Epithelial cell of prostate (primary cell): ENCODE results near the gene GADD45G.

Experiments used
- DNase-seq: peaks from one replicate; pipeline ENCODE4 v3.0.0-alpha.2; 2011; ENCODE audit warnings: low read depth, low spot score
- H3K27ac ChIP-seq: fragments of 450-650 bp; 2 replicates; pipeline ENCODE4 v1.5.1; 2017; ENCODE audit warnings: mild to moderate bottlenecking

Gene GADD45G

DNA sequence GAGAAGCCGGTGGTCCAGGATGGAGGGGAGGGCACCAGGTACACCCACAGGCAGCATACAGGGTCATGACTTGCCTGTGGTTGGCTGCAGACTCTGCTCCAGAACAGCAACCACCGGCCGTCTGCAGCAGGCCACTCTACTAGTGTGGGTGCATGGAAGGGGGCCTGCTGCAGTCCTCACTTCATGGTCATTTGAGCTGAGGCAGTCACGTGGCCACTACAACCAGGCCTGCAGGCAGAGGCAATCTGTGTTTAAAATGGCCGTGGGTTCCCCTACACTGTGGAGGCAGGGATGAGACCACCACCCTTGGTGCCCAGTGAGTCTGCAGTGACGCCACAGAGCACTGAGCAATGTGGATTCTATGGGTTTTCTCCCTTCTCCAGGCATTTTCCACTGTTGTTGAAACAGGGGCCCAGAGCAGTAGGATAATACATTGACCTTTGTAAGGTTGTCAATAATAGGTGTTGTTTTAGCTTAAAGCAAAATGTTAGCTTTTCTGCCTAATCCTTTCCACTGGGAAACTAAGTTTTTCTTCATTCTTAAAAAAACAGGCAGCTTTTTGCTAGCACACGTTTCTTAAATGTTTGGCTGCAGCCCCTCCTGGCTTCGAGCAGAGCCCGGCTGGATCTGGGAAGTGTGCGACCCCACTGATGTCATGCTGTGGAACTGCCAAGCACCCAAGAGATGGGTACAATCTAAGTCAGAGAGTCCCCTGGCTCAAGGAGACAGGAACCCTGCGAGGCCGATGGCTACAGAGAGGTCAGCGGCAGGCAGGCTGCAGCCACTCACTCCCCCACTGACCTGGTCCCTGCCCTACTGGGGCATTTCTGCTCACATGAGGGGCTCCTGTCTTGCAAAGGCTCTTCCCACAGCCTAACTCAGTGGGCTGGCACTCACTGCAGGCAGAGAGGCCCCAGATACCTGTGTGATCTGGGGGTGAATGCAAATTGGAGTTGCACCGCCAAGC is 21.2 kb downstream of the GADD45G start:
- H3K27ac ChIP-seq, result no peak overlapping the region
- DNase-seq, result no peak

GRCh38 chr9:89626741-89627265 is 22.0 kb downstream of the GADD45G start:
- H3K27ac ChIP-seq, result no peak overlapping the region
- DNase-seq, result no peak

DNA sequence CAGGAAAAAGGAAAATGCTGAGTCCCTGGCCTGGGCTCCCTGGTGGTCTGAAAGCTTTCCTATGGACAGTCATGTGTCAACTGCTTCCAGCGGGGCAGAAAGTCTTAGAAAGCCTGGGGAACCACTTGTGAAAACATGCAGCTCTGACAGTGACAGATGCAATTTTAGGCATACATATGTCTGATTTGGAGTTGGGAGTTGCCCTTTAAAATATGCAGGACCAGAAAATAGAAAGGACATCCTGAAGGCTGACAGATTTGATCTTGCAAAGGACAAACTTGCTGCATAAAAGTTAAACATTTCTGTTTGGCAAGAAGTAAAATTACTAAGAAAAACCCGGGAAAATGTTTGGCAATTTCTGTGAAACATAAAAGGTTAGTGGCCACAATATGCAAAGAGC is 23.8 kb downstream of the GADD45G start:
- no peak overlapping the region for H3K27ac ChIP-seq
- DNase-seq, result no peak

DNA sequence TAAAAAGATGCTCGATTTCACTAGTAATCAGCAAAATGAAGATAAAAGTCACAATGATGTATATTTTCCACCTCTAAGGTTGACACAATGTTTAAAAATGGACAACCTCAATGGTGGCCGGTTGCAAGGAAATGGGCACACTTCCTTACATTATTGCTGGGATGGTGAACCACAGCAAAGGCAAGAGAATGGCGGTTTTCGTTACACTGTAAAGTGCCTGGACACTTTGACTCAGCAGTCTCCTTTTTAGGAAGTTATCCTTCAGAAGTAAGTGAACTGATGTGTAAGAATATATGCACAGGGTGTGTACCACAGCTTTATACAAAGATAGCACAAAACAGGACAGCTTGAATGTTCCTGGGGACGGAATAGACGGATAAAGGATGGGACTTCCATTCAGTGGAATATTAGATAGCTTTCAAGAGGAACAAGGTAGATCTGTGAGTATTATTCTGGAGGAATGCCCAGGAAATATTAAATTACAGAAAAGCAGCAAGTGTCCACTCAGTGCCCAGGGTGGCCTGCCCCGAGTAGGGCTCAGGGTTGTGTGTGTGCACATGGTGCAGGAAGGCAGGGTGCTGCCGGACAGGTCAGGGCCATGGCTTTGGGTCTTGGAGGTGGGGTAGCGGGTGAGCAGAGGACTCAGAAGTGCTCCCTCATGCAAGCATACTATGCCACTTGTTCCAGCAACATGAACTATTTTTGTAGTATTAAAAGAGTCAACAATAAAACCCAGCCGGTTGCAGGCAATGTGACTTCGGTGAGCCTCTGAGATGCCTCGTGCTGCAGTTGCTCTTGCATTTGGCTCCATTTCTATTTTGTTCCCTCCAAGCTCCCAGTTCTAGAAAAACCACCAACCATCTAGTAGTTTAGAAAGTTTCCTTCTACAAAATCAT is 24.5 kb downstream of the GADD45G start:
- DNase-seq, result no peak
- H3K27ac ChIP-seq, result no peak overlapping the region

DNA sequence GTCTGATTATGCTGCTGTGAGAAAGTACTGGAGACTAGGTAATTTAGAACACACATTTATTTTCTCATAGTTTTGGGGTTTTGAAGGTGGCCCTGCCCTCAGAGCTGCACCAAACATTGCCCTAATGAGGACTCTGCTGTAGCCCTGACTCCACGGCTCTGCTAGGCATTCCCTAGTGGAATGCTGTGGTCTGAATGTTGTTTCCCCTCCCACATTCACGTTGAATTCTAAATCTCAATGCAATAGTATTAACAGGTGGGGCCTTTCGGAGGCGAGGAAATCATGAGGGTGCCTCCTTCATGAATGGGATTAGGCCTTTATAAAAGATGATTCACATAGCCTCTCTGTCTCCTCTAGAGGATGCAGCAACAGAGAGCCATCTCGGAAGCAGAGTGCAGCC is 25.7 kb downstream of the GADD45G start:
- no peak overlapping the region for H3K27ac ChIP-seq
- DNase-seq, result no peak

DNA sequence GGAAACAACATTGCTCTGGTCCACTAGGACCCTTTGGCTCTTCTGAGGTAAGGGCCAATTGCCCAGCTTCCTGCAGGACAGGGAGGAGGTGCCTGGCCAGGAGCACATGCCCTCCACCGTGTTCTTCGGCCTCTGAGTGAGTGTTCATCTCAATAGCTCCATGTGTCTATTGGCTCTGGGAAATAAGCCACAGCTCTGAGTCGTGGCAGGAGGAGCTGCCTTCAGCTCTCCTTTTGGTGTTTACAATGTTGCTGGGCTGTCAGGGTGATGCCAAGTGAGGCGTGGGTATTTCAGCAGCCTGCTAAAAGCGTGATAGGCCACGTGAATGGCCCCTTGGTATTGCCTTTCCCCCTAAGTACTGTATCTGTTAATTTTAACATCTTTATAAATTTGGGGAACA is 26.6 kb downstream of the GADD45G start:
- H3K27ac ChIP-seq, result no peak overlapping the region
- DNase-seq, result no peak

GRCh38 chr9:89632192-89632733 is 27.5 kb downstream of the GADD45G start:
- DNase-seq, result no peak
- H3K27ac ChIP-seq, result no peak overlapping the region

DNA sequence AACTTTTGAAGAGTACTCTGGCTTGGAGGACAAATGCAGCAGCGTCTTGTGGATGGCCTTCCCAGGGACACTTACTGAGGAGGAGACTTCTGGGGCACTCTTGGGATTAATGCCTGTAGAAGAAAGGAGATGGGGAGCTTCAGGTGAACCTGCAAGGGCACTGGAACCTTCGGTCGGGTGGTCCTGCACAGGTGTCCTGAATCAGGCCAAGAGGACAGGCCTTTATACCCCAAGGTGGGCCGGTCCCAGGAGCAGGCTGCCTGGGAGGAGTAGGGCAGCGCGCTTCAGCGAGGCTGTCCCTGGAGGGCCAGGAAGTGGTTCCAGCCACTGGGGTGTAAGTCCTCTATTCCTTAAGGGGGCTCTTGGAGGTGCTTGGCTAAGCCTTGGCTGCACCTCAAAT is 27.9 kb downstream of the GADD45G start:
- H3K27ac ChIP-seq, result no peak overlapping the region
- DNase-seq, result no peak

- no peak for DNase-seq
- no peak overlapping the region for H3K27ac ChIP-seq
These were observed 28.6 kb downstream of the GADD45G start for GRCh38 chr9:89633404-89633803.

DNA sequence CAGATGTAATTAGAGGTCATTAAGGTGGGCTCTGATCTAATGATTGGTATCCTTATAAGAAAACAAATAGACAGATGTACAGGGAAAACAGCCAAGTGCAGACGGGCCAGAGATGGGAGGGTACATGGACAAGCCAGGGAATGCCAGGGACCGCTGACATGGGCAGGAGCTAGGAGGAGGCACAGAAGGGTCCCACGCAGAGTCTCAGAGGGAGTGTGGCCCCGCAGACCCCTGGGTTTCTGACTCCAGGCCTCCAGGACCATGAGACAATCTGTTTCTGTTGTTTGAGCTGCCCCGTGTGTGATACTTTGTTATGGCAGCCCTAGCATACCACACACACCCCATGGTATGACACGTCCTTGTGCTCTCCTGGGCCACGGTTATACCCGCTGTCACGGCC is 29.1 kb downstream of the GADD45G start:
- DNase-seq, result no peak
- no peak overlapping the region for H3K27ac ChIP-seq

DNA sequence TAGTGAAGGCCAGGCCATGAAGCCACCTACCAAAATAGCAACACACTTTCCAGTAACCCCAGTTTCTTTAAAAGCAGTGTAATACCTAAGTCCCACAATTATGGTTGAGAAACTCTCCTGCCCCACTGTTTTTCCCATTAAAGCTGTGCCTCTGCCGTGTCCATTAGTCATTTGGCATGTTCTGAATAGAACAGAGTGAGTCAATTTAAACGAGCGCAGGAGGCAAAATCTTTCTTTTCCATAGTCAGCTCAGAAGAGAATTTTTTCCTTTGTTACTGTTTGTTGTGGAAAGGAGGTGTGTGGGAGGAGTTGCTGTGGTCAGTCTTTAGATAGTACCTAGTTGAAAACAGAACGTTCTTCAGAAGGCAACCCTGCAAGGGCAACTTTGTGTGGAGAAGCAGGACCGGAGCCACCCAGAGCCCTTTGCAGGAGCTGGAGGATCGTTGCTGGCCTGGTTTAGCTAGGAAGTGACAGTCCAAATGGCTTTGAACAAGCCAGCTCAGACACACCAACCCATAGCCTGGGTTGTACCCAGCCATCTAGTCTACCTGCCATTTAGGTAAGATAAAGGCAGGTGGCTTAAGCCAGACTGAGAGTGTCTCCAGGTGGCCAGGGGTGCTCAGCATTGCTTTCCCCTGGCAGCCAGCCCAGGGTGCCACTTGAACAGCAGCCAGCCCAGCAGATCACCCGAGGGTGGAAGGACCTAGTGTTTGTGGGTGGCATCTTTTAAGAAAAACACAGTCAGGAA is 30.4 kb downstream of the GADD45G start:
- DNase-seq, result peak; percentile 49

DNA sequence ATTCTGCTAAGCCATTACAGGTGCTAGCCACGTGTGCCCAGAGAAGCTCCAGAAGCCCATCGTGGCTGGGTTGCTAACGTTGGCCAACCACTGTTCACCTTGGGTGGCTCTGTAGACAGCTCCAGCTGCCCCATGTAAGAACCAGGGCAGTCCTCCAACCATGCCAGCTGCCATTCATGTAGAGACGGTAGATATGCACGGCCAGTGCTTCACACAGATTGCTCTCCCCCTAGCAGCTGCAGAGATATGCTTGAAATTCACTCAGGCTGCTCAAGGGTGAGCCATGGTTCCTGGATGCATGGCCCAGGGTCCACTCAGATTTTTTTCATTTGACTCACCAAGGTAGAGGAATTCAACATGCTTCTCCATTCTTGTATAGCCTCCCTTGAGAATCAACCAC is 31.0 kb downstream of the GADD45G start:
- no peak overlapping the region for H3K27ac ChIP-seq
- DNase-seq, result no peak

More for the DNA sequence above, 30.4 kb downstream of the GADD45G start:
- no peak overlapping the region for H3K27ac ChIP-seq

- H3K27ac ChIP-seq, result no peak overlapping the region
- DNase-seq, result no peak
These were observed 33.0 kb downstream of the GADD45G start for GRCh38 chr9:89637787-89638186.

DNA sequence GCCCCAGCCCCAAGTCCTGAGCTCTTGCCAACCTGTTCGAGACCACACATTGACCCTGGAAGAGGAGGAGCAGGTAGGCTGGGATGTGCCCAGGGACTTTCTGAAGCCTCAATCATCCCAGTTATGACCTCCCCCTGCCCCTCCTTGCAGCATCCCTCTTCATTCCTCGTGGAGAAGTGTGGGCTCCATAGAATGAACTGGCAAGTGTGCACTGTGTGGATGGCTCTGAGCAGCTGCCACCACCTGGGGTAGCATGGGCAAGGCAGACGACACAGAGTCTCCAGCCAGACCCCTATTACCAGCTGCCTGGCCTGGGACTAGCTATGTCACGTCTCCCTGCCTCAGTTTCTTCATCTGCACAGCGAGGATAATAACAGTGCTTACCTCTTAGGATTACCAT is 33.5 kb downstream of the GADD45G start:
- no peak for DNase-seq
- H3K27ac ChIP-seq, result no peak overlapping the region

DNA sequence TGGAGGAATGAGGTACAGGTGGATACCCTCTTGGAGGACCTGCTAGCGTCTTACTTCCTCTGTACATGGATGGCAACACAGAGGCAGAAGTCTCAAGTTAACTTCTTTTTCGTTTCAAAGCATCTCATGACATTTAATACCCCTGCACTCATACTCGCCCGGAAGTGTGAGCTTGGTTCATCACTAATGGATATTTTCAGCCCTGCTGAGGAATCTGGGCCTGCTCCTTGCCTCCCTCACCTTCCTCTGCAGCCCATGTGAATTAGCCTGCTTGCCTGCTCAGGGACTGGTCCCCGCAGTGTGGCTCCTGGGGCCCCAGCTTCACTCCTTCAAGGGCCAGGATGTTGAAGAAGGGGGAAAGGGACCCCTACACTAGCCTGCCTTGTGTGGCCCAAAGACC is 34.1 kb downstream of the GADD45G start:
- no peak overlapping the region for H3K27ac ChIP-seq
- DNase-seq, result no peak

DNA sequence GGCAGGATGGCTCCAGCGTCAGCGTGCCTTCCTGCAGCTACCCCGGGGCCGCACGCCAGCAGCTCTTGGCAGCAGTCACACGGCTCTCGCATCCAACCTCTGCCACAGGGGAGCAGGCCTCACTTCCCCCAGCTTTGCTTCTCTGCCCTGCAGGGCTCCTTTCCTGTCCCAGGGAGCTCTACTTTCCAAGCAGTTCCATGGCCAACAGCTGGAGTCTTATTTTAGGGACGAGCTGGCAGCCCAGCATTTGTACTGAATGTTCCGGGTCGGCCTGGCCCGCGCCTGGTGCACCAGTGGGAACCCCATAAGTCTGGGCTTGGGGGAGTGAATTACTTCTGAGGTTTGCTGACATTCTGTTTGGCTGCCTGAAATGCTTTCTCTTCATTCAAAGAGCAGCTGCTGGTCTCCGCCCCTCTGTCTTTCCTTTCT is 34.6 kb downstream of the GADD45G start:
- DNase-seq, result no peak
- H3K27ac ChIP-seq, result no peak overlapping the region

DNA sequence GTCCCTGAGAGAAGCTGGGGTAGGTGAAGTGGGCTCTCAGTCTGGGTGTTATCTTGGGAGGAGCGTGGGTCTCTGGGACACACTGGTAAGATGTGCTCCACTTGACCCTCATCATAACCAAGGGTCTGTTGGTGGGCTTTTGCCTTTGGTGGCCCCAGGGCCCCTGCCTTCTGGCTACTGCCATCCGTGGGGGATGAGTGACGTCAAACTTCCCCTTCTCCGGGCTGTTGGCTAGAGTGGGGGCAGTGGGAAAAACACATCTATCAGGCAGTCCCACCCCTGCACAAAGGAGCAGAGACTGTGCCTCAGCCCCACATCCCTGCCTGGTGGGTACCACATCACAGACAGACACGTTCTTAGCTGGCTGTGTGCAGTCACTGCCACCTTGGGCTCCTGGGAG is 35.1 kb downstream of the GADD45G start:
- no peak for DNase-seq
- H3K27ac ChIP-seq, result no peak overlapping the region

DNA sequence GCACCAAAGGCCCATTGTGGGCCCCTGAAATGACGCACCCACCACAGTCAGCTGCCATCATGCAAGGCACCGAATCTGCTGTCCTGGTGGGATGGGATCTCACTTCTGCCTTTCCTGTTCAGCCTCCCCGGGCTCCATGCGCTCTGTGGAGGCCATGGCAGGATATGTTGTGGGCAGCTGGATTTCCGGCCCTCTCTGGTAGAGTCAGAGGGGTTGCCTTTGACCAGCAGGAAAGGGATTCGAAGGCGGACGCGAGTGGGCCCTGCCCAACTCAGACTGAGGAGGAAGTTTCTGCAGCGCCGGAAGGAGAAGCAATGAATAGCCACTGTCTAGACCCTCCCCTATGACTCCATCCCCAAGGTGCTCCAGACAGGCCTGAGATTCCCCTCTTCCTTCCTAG is 35.5 kb downstream of the GADD45G start:
- no peak for DNase-seq
- no peak overlapping the region for H3K27ac ChIP-seq

DNA sequence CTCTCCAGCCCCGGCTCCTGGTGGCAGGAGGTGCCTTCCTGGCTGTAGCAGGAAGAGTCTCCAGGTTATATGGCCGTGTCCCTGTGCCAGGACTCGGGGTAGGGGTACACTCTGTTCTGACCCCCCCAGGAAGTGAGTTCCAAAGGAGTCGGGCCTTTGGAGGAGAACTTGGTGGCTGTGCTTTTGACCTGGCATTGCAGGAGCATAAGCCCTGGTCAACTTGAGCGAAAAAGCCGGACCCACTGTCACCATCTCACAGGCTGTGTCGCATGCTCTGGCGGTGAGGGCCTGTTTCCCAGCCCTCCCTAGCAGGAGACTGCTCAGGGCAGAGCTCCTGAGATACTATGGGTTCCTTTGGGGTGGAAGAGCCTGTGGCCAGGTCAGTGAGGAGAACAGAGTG is 36.0 kb downstream of the GADD45G start:
- no peak for DNase-seq
- H3K27ac ChIP-seq, result no peak overlapping the region

DNA sequence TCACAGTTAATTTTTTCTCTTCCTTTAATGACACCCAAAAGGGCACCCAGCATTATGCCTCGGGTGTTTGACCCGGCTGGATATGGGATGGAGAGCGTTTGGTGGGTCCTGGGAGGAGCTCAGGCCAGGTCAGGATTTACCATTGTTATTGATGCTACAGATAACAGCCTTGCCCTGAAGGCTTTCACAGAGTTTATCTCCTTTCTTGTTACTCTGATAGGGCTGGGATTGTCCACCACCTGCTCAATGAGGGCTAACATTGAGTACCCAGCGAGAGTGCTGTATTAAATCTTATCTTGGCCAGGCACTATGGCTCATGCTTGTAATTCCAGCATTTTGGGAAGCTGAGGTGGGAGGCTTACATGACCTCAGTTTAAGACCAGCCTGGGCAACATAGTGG is 37.2 kb downstream of the GADD45G start:
- no peak for DNase-seq
- no peak overlapping the region for H3K27ac ChIP-seq
